ENCODE data around the gene MAPKAP1.

Gene MAPKAP1

DNA sequence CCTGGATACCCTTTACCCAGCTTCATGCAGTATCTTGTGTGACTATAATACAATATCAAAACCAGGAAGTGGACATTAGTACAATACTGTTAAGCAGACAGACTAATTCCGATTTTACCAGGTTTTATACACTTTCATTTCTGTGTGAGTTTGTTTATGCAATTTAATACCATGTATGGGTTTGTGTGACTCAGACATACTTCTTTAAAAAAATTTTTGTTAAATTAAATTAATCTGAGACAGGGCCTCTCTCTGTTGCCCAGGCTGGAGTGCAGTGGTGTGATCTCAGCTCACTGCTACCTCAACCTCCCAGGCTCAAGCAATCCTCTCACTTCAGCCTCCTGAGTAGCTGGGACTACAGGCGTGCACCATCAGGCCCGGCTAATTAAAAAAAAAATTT, 288.6 kb downstream of the MAPKAP1 start:
- Histone ChIP-seq H3K4me1 (ENCODE audit: control insufficient read depth, low read length) (no peaks in the 10 kb centered on the region), H3K4me3 (ENCODE audit: low read length) (no peak overlapping the region), H3F3A (ENCODE audit: control insufficient read depth, insufficient read depth) (no peaks in the 10 kb centered on the region), H3K27ac (ENCODE audit: low read depth, low read length) (no peak overlapping the region), H3K9me2 (replicated peaks; ENCODE audit: control insufficient read depth, low read length) (no peaks in the 10 kb centered on the region), H3K9me3 (ENCODE audit: control insufficient read depth, insufficient read depth, low read length) (no peaks in the 10 kb centered on the region), H4K20me1 (ENCODE audit: control insufficient read depth, insufficient read depth, low read depth, low read length) (no peaks in the 10 kb centered on the region), H3K27me3 (ENCODE audit: control insufficient read depth, low read length) (no peaks in the 10 kb centered on the region), H3K36me3 (ENCODE audit: control insufficient read depth, low read length) (no peaks in the 10 kb centered on the region), H3K4me2 (ENCODE audit: low read length) (no peak overlapping the region), H3K79me2 (ENCODE audit: control insufficient read depth, low read length) (no peaks in the 10 kb centered on the region)
- TF ChIP-seq, protein P1, sequence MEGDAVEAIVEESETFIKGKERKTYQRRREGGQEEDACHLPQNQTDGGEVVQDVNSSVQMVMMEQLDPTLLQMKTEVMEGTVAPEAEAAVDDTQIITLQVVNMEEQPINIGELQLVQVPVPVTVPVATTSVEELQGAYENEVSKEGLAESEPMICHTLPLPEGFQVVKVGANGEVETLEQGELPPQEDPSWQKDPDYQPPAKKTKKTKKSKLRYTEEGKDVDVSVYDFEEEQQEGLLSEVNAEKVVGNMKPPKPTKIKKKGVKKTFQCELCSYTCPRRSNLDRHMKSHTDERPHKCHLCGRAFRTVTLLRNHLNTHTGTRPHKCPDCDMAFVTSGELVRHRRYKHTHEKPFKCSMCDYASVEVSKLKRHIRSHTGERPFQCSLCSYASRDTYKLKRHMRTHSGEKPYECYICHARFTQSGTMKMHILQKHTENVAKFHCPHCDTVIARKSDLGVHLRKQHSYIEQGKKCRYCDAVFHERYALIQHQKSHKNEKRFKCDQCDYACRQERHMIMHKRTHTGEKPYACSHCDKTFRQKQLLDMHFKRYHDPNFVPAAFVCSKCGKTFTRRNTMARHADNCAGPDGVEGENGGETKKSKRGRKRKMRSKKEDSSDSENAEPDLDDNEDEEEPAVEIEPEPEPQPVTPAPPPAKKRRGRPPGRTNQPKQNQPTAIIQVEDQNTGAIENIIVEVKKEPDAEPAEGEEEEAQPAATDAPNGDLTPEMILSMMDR (IDR thresholded peaks at IDR 0.05; ENCODE audit: low read depth, low read length, poor library complexity, severe bottlenecking), result no peak
- TF ChIP-seq EZH2phosphoT487 (IDR thresholded peaks at IDR 0.05; ENCODE audit: borderline replicate concordance, low read length), result no peak

DNA sequence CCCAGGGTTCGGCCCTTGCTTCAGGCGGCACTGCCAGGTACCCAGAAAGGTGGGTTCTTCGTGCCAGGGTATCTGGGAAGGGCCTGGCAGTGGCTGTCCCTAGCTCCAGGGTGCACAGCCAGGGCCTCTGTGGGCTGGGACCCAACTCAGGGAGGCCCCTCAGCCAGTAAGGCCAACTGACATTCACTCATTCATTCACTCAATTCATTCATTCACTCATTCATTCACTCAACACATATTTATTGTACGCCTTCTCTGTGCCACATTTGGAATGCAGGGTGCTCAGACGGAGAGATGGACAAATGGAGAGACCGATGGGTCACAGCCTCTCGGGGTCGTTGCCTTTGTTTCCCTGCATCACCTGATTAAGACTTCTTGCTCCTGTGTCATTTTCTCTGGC, 290.5 kb downstream of the MAPKAP1 start:
- no peaks in the 10 kb centered on the region for H3K27me3 ChIP-seq (ENCODE audit: control insufficient read depth, low read length)
- no peaks in the 10 kb centered on the region for H3K4me1 ChIP-seq (ENCODE audit: control insufficient read depth, low read length)
- no peaks in the 10 kb centered on the region for H4K20me1 ChIP-seq (ENCODE audit: control insufficient read depth, insufficient read depth, low read depth, low read length)
- no peaks in the 10 kb centered on the region for H3K9me2 ChIP-seq (replicated peaks; ENCODE audit: control insufficient read depth, low read length)
- no peak overlapping the region for H3K27ac ChIP-seq (ENCODE audit: low read depth, low read length)
- no peak overlapping the region for H3K4me2 ChIP-seq (ENCODE audit: low read length)
- H3K9me3 ChIP-seq (ENCODE audit: control insufficient read depth, insufficient read depth, low read length), result no peaks in the 10 kb centered on the region
- no peak for TF ChIP-seq EZH2phosphoT487 (IDR thresholded peaks at IDR 0.05; ENCODE audit: borderline replicate concordance, low read length)
- TF ChIP-seq, protein P1 (IDR thresholded peaks at IDR 0.05; ENCODE audit: low read depth, low read length, poor library complexity, severe bottlenecking), result no peak
- H3K4me3 ChIP-seq (ENCODE audit: low read length), result no peak overlapping the region
- no peaks in the 10 kb centered on the region for H3K36me3 ChIP-seq (ENCODE audit: control insufficient read depth, low read length)
- H3K79me2 ChIP-seq (ENCODE audit: control insufficient read depth, low read length), result no peaks in the 10 kb centered on the region
- H3F3A ChIP-seq (ENCODE audit: control insufficient read depth, insufficient read depth), result no peaks in the 10 kb centered on the region

DNA sequence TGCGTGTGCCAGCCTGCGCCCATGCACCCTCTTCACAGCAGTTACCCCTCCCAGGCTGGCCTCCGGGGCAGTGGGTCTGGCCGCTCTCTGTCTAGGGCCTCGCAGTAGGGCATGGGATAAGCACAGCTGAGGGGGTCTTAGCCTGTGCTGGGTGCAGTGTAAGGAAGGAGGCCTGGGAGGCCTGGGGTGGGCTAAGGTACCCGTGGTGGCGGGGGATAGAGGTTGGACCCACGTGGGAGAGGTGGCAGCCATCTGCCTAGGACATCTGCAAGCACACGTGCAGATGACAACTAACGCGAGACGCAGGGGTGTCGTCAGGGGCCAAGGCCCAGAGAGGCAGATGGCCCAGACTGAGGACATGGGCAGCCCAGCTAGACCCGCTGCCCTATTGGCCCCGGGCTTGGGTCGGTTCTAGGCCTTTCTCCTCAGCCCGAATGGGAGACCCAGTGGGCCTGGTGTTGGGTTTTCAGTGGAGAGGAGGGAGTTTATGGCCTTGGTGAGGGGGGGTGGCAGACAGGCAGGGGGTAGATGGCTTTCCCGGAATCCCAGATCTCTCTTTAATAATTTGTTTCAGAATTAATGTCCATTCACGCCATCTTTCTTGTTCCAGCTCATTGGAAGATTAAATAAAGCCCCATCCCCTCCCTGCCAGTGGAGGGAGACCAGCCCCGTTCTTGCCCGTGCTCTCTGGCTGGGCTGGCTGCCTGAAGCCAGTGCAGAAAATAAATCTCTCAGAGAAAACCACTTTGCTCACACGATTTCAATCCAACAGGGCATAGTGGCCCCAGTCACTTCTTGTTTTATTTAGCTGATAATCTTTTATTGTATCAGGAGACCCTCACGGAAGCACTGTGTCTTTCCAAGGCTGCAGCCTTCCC, 291.2 kb downstream of the MAPKAP1 start:
- H4K20me1 ChIP-seq (ENCODE audit: control insufficient read depth, insufficient read depth, low read depth, low read length), result no peaks in the 10 kb centered on the region
- no peaks in the 10 kb centered on the region for H3K27me3 ChIP-seq (ENCODE audit: control insufficient read depth, low read length)
- no peak overlapping the region for H3K27ac ChIP-seq (ENCODE audit: low read depth, low read length)
- H3K9me2 ChIP-seq (replicated peaks; ENCODE audit: control insufficient read depth, low read length), result no peaks in the 10 kb centered on the region
- no peak overlapping the region for H3K4me2 ChIP-seq (ENCODE audit: low read length)
- no peaks in the 10 kb centered on the region for H3K9me3 ChIP-seq (ENCODE audit: control insufficient read depth, insufficient read depth, low read length)
- H3F3A ChIP-seq (ENCODE audit: control insufficient read depth, insufficient read depth), result no peaks in the 10 kb centered on the region
- no peaks in the 10 kb centered on the region for H3K36me3 ChIP-seq (ENCODE audit: control insufficient read depth, low read length)
- no peaks in the 10 kb centered on the region for H3K4me1 ChIP-seq (ENCODE audit: control insufficient read depth, low read length)
- no peak for TF ChIP-seq EZH2phosphoT487 (IDR thresholded peaks at IDR 0.05; ENCODE audit: borderline replicate concordance, low read length)
- TF ChIP-seq, protein P1 (IDR thresholded peaks at IDR 0.05; ENCODE audit: low read depth, low read length, poor library complexity, severe bottlenecking), result no peak
- no peak overlapping the region for H3K4me3 ChIP-seq (ENCODE audit: low read length)
- no peaks in the 10 kb centered on the region for H3K79me2 ChIP-seq (ENCODE audit: control insufficient read depth, low read length)
